ENCODE data around the gene ZFP30. TPM values are rescaled to one million over a fixed set of nuclear protein-coding genes. Genes with fewer than 3 reads are reported as not detected.

The ZFP30 gene
- total RNA-seq, 1 experiment from 2014 or later: 10.1 TPM

DNA sequence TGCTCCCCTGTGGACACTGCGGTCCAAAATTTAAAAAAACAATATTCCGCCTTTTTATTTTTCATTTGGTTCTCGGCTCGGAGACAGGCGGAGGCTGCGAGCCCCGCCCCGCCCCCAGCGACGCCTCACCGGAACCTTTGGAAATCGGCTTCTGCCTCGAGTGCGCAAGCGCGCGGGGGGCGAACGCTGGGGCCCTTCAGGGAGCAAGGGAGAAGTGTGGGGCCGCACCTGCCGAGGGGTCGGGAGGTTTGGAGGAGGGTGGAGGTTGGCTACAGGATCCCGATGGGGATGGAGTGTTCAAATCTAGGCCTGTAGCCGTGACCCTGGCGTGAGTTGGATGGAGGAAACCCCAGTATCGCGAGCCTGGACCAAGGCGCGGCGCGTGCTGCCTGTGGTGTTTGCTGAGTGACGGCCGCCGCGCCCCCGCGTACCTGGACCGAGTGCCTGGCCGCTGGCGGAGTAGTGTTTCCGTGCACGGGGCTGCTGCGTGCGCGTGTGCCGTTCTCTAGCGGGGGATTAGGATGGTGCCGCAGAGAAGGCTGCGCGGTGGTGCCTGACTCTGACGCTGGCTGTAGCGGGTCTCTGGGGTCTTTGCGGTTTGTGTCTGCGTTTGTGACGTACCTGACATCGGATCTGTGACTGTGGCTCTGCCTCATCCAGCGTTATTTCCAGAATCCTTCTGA lies 565 bp upstream of the ZFP30 start:
- no peak overlapping the region for H3K27ac ChIP-seq (ENCODE audit: insufficient read length, low read depth, low read length)
- H2BK12ac ChIP-seq (ENCODE audit: insufficient read length, low read depth, low read length): no peak overlapping the region
- Mint-ChIP-seq H3K4me3 (peak overlapping the region; percentile 75 to 88), H3K27ac (peak overlapping the region; percentile 90 to 97 (median 92); a peak in 6 of 7 replicates), H3K9me3 (peaks cover 9 to 18% of the 10 kb centered on the region in 2 experiments), H3K36me3 (ENCODE audit: insufficient read depth in 1 of 3, low read depth in 3 of 3) (peaks cover 0 to 6% (median 0%) of the 10 kb centered on the region in 3 experiments; a peak in 4 of 7 replicates), H3K4me1 (peaks cover 18 to 19% of the 10 kb centered on the region in 2 experiments), H3K27me3 (ENCODE audit: low read depth) (peaks cover 9% of the 10 kb centered on the region)
- H3K56ac ChIP-seq (ENCODE audit: insufficient read length, low read depth, low read length): no peak overlapping the region
- H2AFZ ChIP-seq (ENCODE audit: low read length): peak overlapping the region; percentile 26
- WGBS (ENCODE audit: extremely low coverage, insufficient read length, low lambda C conversion rate): no CpG with 5 or more reads among the region's 57 CpGs
- H4K20me1 ChIP-seq (ENCODE audit: control insufficient read depth, insufficient read depth, insufficient read length): no peaks in the 10 kb centered on the region
- peak overlapping the region; percentile 93 for H3K4me2 ChIP-seq (ENCODE audit: insufficient read depth, insufficient read length, low read length)
- peaks cover 14% of the 10 kb centered on the region for H3K23me2 ChIP-seq (ENCODE audit: insufficient read length, low read depth, low read length, poor library complexity, severe bottlenecking)
- H2BK5ac ChIP-seq (ENCODE audit: insufficient read length, low read length): no peak overlapping the region
- H2BK15ac ChIP-seq (ENCODE audit: low read depth, low read length): no peak overlapping the region
- no peaks in the 10 kb centered on the region for H3K79me2 ChIP-seq (ENCODE audit: insufficient read depth, low read length)
- no peak overlapping the region for H4K91ac ChIP-seq (ENCODE audit: insufficient read length, low read depth, low read length)
- no peak overlapping the region for H3K23ac ChIP-seq (ENCODE audit: insufficient read length, low read depth, low read length)
- H3K79me1 ChIP-seq (ENCODE audit: insufficient read depth, low read depth, low read length, poor library complexity, severe bottlenecking): no peaks in the 10 kb centered on the region
- H3K4ac ChIP-seq (ENCODE audit: low read depth, low read length): no peak overlapping the region
- H3K27me3 ChIP-seq (ENCODE audit: insufficient read depth, low read length): no peaks in the 10 kb centered on the region
- H3K18ac ChIP-seq (ENCODE audit: insufficient read length, low read depth, low read length): peak overlapping the region; percentile 39
- H3K14ac ChIP-seq (ENCODE audit: insufficient read depth, low read length): peak overlapping the region; percentile 82
- TF ChIP-seq, protein P1, sequence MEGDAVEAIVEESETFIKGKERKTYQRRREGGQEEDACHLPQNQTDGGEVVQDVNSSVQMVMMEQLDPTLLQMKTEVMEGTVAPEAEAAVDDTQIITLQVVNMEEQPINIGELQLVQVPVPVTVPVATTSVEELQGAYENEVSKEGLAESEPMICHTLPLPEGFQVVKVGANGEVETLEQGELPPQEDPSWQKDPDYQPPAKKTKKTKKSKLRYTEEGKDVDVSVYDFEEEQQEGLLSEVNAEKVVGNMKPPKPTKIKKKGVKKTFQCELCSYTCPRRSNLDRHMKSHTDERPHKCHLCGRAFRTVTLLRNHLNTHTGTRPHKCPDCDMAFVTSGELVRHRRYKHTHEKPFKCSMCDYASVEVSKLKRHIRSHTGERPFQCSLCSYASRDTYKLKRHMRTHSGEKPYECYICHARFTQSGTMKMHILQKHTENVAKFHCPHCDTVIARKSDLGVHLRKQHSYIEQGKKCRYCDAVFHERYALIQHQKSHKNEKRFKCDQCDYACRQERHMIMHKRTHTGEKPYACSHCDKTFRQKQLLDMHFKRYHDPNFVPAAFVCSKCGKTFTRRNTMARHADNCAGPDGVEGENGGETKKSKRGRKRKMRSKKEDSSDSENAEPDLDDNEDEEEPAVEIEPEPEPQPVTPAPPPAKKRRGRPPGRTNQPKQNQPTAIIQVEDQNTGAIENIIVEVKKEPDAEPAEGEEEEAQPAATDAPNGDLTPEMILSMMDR (conservative IDR thresholded peaks at IDR 0.05): no peak
- H3K4me1 ChIP-seq (ENCODE audit: insufficient read depth, low read length): no peaks in the 10 kb centered on the region
- H4K8ac ChIP-seq (replicated peaks; ENCODE audit: insufficient read length, low read depth, low read length): no peak overlapping the region
- no peak overlapping the region for H2AK5ac ChIP-seq (ENCODE audit: insufficient read length, low read length)
- H2BK120ac ChIP-seq (ENCODE audit: low read depth, low read length, poor library complexity, severe bottlenecking): no peak overlapping the region
- H2BK20ac ChIP-seq (ENCODE audit: low read depth, low read length, poor library complexity, severe bottlenecking): no peak overlapping the region
- H3K9ac ChIP-seq (ENCODE audit: extremely low read depth, insufficient read length, low read length): peak overlapping the region; percentile 34
- no peak overlapping the region for H4K5ac ChIP-seq (ENCODE audit: insufficient read length, low read depth, low read length)
- peaks cover 5% of the 10 kb centered on the region for H3K9me3 ChIP-seq (ENCODE audit: control insufficient read depth, low read depth, low read length)
- peak; percentile 88 for DNase-seq
- no peak overlapping the region for H3T11ph ChIP-seq (ENCODE audit: low read length)

Measured in H9 (cell line).